Choroid plexus epithelial cell (primary cell): ENCODE measurements around the gene PAPSS2.
A peak's percentile ranks its signal among the peaks of the same experiment; 100 is the strongest.
"Not testable (repeated sequence)": the region's sequence is repeated elsewhere in the genome, so short reads cannot be mapped to it uniquely, and the experiment has no call there.

Source experiments
- DNase-seq: peaks from one replicate; pipeline ENCODE4 v3.0.0-alpha.2; 2010; ENCODE audit warnings: low read depth
- H3K4me3 ChIP-seq: 2 replicates; pipeline ENCODE4 v1.5.1; 2011; ENCODE audit warnings: low read depth, mild to moderate bottlenecking, control low read depth, low read length, moderate library complexity
- CTCF ChIP-seq: conservative IDR thresholded peaks from 2 replicates; pipeline ENCODE4 v1.5.1; 2011; ENCODE audit warnings: low read depth, mild to moderate bottlenecking, control low read depth, inconsistent platforms, low read length, moderate library complexity

PAPSS2 gene

GRCh38 chr10:87619705-87620104 is 40.0 kb upstream of the PAPSS2 start:
- DNase-seq, result peak; percentile 69
- no peak for TF ChIP-seq CTCF
- H3K4me3 ChIP-seq, result no peak overlapping the region

- DNase-seq, result not testable (repeated sequence)
Measured at GRCh38 chr10:87621440-87621839, 38.2 kb upstream of the PAPSS2 start.

GRCh38 chr10:87622314-87623004 is 37.2 kb upstream of the PAPSS2 start:
- TF ChIP-seq CTCF, result peak; percentile 14
- DNase-seq, result no peak
- no peak overlapping the region for H3K4me3 ChIP-seq

More at GRCh38 chr10:87621440-87621839, 38.2 kb upstream of the PAPSS2 start:
- not testable (repeated sequence) for H3K4me3 ChIP-seq

- TF ChIP-seq CTCF, result no peak
- DNase-seq, result no peak
- H3K4me3 ChIP-seq, result no peak overlapping the region
Measured at GRCh38 chr10:87623191-87623590, 36.5 kb upstream of the PAPSS2 start.

- DNase-seq, result no peak
Measured at GRCh38 chr10:87625661-87626060, 34.0 kb upstream of the PAPSS2 start.

GRCh38 chr10:87626422-87626892 is 33.2 kb upstream of the PAPSS2 start:
- no peak for DNase-seq
- TF ChIP-seq CTCF, result no peak

More at GRCh38 chr10:87625661-87626060, 34.0 kb upstream of the PAPSS2 start:
- TF ChIP-seq CTCF, result no peak
- H3K4me3 ChIP-seq, result no peak overlapping the region

GRCh38 chr10:87630171-87630570 is 29.5 kb upstream of the PAPSS2 start:
- no peak overlapping the region for H3K4me3 ChIP-seq
- DNase-seq, result no peak
- no peak for TF ChIP-seq CTCF

More at GRCh38 chr10:87626422-87626892, 33.2 kb upstream of the PAPSS2 start:
- H3K4me3 ChIP-seq, result no peak overlapping the region
